Measurements from ENCODE around the gene MAPK4. TPM values are rescaled to one million over a fixed set of nuclear protein-coding genes. Genes with fewer than 3 reads are reported as not detected.
"Not testable (repeated sequence)": the region's sequence is repeated elsewhere in the genome, so short reads cannot be mapped to it uniquely, and the experiment has no call there.

Gene MAPK4
- total RNA-seq, 1 donor from 2014 or later = not detected

DNA sequence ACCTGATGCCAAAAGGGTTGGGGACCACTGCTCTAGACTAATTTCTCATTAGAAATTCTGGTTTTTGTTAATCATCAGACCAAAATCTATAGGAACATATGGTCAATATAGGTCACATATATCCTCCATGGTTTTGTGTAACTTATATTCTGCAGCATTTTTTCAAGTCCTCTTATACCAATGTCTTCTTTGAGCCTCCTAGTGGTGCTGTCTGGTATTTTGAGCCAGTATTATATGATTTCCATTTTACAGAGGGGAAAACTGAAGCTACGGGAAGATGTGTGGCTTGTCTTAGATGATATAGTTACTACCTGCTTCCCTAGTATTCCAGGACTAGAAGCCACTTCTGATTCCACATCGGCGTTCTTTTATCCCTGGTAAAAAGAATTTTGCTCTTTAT, 13.8 kb downstream of the MAPK4 start:
- DNase-seq (ENCODE audit: low read depth in 2 of 2) = no peak

GRCh38 chr18:50578030-50578429, 18.1 kb downstream of the MAPK4 start:
- DNase-seq (ENCODE audit: low read depth in 2 of 2) = no peak

DNA sequence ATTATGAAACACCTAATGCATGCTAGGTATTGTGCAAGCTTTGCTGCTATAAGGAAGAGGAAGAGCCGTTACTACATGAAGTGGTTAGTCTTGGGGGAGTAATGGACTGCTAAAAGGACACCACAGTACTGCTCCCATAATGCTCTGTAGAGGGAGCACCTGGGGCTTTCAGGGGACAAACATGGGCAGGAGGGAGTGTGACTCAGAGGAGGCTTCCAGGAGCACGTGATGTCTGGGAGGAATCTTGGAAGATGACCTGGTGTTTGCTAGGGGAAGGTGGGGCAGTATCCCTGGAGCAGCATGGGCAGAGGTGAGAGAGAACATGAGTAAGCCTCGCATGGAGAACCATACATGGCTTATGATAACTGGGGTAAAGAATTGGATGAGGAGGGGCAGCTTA, 18.8 kb downstream of the MAPK4 start:
- no peak for DNase-seq (ENCODE audit: low read depth in 2 of 2)

- no peak for DNase-seq (ENCODE audit: low read depth in 2 of 2)
These were observed 19.3 kb downstream of the MAPK4 start for GRCh38 chr18:50579061-50579774.

GRCh38 chr18:50581517-50581916, 21.6 kb downstream of the MAPK4 start:
- DNase-seq (ENCODE audit: low read depth in 2 of 2) = no peak

DNA sequence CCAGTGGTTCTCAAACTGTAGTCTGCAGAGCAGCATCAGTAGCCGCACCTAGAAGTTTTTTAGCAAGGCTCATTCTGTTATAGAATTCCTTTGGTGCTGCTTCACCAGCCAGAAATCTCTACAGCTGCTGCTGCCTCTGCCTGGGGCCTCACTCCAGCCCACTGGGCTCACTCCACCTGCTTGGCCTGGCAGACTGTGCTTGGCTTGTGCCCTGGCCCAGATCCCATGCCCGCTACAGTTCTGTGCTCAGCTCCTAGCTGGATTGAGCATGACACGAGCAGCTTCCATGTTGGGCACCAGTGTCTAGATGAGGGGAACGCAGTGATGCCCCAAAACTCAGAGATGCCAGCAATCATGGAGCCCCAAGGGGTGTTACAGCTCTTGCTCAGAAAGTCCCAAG, 22.6 kb downstream of the MAPK4 start:
- DNase-seq (ENCODE audit: low read depth in 2 of 2) = no peak

DNA sequence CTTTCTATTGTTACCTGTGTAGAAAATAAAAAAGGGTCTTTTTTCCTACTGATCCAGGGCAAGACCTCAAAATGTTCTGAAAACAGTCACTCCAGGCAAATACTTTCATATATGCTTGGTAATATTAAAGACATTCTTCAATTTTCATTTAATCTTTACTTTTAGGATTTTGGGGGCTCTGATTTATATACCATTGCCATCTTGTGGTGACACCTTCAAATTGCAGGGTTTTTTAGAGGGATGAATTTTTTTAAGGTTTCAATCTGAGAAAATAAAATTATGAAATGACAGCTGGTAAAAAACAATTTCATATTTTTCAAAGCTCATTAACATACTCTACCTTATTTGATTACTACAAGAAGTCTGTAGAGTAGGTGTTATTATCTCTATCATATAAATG, 26.8 kb downstream of the MAPK4 start:
- no peak for DNase-seq (ENCODE audit: low read depth in 2 of 2)

GRCh38 chr18:50590593-50590992, 30.7 kb downstream of the MAPK4 start:
- no peak for DNase-seq (ENCODE audit: low read depth in 2 of 2)

- no peak for DNase-seq (ENCODE audit: low read depth in 2 of 2)
These were observed 34.1 kb downstream of the MAPK4 start for GRCh38 chr18:50594012-50594411.

- DNase-seq (ENCODE audit: low read depth in 2 of 2) = no peak
These were observed 35.1 kb downstream of the MAPK4 start for GRCh38 chr18:50594942-50595341.

GRCh38 chr18:50602466-50602865, 42.6 kb downstream of the MAPK4 start:
- DNase-seq (ENCODE audit: low read depth in 2 of 2) = no peak

DNA sequence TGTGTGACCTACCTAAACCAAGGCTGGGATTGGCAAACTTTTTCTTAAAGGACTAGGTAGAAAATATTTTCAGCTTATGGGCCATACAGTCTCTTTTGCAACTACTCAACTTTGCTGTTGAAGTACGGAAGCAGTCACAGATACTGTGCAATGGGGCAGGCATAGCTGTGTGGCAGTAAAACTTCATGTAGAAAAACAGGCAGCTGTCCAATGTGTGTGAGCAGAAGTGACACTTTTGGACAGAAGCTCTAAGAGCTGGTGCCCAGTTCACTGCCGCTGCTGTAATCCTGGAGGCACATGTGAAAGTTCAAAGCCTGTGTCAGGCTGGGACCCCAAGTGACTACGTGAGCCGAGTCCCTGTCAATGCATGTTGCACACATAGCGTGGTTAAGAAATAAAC, 46.7 kb downstream of the MAPK4 start:
- no peak for DNase-seq (ENCODE audit: low read depth in 2 of 2)

DNA sequence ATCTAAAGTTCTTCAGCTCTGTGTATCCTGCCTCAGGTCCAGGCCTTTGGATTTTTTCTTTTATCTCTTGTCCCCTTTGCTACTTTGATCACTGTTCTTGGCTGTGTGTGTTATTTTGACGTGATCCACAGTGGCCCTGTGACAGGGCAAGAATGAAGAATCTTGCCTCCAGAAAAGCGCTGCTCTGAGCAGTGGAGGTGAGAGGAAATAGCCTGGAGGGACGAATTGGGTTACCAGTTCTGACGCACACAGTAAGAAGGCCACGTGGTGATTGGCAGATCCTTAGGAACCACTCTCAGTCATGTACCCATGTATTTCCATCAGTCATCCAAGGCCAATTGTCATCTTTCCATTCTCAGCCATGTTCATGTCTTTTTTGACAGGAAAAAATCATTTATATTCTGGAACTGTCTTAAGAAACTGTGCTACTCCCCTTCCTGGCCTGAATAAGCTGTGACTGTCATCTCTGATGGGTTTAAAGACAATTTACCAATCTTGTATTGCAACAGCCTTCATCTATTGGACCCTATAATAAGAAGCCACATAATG, 47.6 kb downstream of the MAPK4 start:
- DNase-seq (ENCODE audit: low read depth in 2 of 2) = no peak

DNA sequence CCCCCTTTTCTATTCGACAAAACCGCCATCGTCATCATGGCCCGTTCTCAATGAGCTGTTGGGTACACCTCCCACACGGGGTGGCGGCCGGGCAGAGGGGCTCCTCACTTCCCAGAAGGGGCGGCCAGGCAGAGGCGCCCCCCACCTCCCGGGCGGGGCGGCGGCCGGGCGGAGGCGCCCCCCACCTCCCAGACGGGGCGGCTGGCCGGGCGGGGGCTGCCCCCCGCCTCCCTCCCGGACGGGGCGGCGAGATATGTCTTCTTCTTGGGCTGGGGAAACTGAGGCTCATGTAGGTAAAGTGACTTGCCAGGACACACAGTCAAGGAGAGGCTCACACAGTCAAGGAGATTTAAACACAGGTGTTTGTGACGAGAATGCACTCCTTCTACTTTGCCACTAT, 49.3 kb downstream of the MAPK4 start:
- not testable (repeated sequence) for DNase-seq (ENCODE audit: low read depth in 2 of 2)

GRCh38 chr18:50610349-50610748, 50.5 kb downstream of the MAPK4 start:
- no peak for DNase-seq (ENCODE audit: low read depth in 2 of 2)

DNA sequence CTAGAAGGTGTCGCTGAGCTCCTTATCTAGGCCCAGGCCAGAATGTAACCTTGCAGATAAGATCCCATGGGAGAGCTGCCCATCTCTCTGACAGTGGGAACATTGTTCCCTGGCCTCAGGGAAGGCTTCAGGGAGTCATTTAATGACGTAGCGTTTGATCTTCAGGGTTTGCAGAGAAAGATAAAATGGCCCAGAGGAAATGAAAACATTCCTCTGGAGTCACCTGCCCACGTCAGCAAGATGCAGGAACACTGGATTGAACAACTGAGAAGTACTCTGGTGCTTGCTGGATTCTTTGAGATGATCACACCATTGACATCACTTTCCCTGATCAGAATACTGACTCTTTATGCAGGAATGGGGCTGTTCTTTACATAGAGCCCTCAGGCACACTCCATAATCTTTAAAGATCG, 51.6 kb downstream of the MAPK4 start:
- DNase-seq (ENCODE audit: low read depth in 2 of 2) = no peak

GRCh38 chr18:50614838-50615237, 55.0 kb downstream of the MAPK4 start:
- DNase-seq (ENCODE audit: low read depth in 2 of 2) = no peak

DNA sequence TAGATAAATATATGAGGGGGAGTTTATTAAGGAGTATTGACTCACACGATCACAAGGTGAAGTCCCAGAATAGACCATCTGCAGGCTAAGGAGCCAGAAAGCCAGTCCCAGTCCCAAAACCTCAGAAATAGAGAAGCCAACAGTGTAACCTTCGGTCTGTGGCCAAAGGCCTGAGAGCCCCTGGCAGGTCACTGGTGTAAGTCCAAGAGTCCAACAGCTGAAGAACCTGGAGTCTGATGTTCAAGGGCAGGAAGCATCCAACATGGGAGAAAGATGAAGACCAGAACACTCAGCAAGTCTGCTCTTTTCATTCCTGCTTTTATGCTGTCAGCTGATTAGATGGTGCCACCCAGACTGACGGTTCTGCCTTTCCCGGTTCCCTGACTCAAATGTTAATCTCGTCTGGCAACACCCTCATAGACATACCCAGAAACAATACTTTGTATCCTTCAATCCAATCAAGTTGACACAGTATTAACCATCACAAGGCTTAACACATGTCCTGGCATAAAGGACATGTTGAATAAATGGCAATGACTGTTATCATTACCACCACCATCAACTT, 56.7 kb downstream of the MAPK4 start:
- DNase-seq (ENCODE audit: low read depth in 2 of 2) = no peak

- DNase-seq (ENCODE audit: low read depth in 2 of 2) = no peak
These were observed 60.0 kb downstream of the MAPK4 start for GRCh38 chr18:50619861-50620275.

DNA sequence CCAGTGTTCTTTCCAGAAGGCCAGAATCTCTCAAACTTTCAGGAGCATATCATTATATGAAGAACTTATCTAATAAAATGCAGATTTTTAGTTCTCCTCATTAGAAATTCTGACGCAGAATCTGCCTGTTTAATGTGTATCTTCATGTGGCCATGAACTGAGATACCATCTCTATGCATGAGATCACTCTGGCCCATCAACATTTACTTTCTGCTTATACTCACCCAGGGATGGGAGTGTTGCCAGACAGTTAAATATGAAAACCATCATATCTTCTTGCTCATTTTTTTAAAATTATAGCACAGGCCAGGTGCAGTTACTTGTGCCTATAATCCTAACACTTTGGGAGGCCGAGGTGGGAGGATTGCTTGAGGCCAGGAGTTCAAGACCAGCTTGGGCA, 60.4 kb downstream of the MAPK4 start:
- DNase-seq (ENCODE audit: low read depth in 2 of 2) = no peak

GRCh38 chr18:50621366-50621765, 61.5 kb downstream of the MAPK4 start:
- DNase-seq (ENCODE audit: low read depth in 2 of 2) = no peak

DNA sequence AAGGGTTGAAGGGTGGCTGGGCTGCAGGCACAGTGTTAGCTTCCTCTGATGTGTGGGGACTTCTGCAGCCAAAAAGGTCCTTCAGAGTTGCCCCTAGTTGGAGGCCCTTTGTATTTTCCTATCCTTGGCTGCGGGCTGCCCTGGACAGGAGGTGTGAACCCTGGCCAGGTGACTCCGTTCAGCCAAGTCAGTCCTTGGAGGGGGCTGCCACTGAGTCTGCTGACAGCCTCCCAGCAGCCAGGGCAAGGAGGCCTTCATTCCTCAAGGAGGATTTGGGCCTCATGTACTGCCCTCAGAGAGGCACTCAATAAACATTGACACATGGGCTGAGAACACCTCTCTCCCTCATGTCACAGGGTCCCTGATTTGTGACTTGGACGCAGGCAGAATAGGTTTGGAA, 62.4 kb downstream of the MAPK4 start:
- DNase-seq (ENCODE audit: low read depth in 2 of 2) = no peak

DNA sequence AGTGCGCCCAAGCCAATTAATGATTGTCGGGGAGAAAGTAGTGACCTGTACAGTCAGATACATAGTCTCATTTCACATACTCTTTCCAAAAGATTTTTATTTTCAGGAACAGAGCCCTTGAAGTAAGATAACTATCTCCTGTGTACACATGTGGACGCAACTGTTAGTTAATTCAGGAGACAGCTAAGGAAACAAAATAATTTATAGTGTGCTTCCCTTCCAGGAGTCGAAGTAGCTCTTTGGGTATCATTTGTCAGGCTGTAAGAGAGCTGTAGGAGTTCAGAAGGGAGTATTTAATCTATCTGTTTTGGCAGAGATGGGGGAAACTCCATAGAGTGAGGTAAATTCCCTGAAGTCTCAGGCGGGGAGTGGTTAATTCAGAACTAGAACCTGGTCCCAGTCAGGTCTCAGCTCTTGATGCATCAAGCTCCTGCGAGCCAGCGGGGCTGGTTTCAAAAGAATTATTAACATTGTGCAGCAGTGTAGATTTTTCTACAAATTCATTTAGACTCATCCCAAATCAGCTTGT, 63.0 kb downstream of the MAPK4 start:
- no peak for DNase-seq (ENCODE audit: low read depth in 2 of 2)

Measured in lung microvascular endothelial cell (primary cell).